Fibroblast of pulmonary artery (primary cell): ENCODE results near the gene OR1F1.

Source experiments
- DNase-seq: peaks from one replicate; pipeline ENCODE4 v3.0.0-alpha.2; 2010; ENCODE audit warnings: low read depth
- H3K4me3 ChIP-seq: replicated peaks from 2 replicates; pipeline ENCODE4 v1.5.1; 2011; ENCODE audit warnings: low read depth, mild to moderate bottlenecking, control low read depth, low read length, moderate library complexity
- CTCF ChIP-seq: IDR thresholded peaks from 2 replicates; pipeline ENCODE4 v1.5.1; 2011; ENCODE audit warnings: mild to moderate bottlenecking, control low read depth, low read length, inconsistent platforms; ENCODE audit errors: missing control alignments

Gene OR1F1

GRCh38 chr16:3212567-3212966, 24.6 kb downstream of the OR1F1 start:
- DNase-seq, result no peak
- no peak overlapping the region for H3K4me3 ChIP-seq
- TF ChIP-seq CTCF, result no peak

GRCh38 chr16:3214904-3215600, 27.0 kb downstream of the OR1F1 start:
- DNase-seq, result no peak
- H3K4me3 ChIP-seq, result no peak overlapping the region
- no peak for TF ChIP-seq CTCF

- TF ChIP-seq CTCF, result no peak
- no peak overlapping the region for H3K4me3 ChIP-seq
- no peak for DNase-seq
These were observed 27.7 kb downstream of the OR1F1 start for GRCh38 chr16:3215601-3216262.

GRCh38 chr16:3216263-3216640, 28.2 kb downstream of the OR1F1 start:
- TF ChIP-seq CTCF, result no peak
- H3K4me3 ChIP-seq, result no peak overlapping the region
- DNase-seq, result no peak

- TF ChIP-seq CTCF, result no peak
- no peak overlapping the region for H3K4me3 ChIP-seq
- DNase-seq, result no peak
These were observed 32.8 kb downstream of the OR1F1 start for GRCh38 chr16:3220839-3221238.

GRCh38 chr16:3223913-3224515, 36.0 kb downstream of the OR1F1 start:
- DNase-seq, result peak; percentile 14
- no peak overlapping the region for H3K4me3 ChIP-seq
- no peak for TF ChIP-seq CTCF
